B cell (primary cell): ENCODE measurements around the gene RPL10. TPM values are rescaled to one million over a fixed set of nuclear protein-coding genes. Genes with fewer than 3 reads are reported as not detected.

ENCODE experiments used
- ATAC-seq: fragments of 200-7000 bp; cut with Tn5 transposase; one replicate; pipeline ENCODE4 v1.10.0; 2021; ENCODE audit warnings: low read depth, mild to moderate bottlenecking, moderate number of reproducible peaks, moderate library complexity
- CTCF ChIA-PET: fragments of 350-600 bp; sonication (Branson Sonifier 250); formaldehyde crosslinking; loops from one replicate; lab custom pipeline; 2021; ENCODE audit warnings: antibody characterized with exemption, inconsistent platforms; lab: Charles Lee
- POLR2A ChIA-PET: fragments of 350-600 bp; sonication (Branson Sonifier 250); formaldehyde crosslinking; loops from one replicate; lab custom pipeline; 2021; ENCODE audit warnings: antibody characterized with exemption; lab: Charles Lee
- DNase-seq: peaks from one replicate; pipeline ENCODE4 v3.0.0; 2013
- H2AFZ ChIP-seq: 2 replicates; pipeline ENCODE4 v1.6.1; 2012; ENCODE audit warnings: mild to moderate bottlenecking, low read depth, low read length; ENCODE audit not compliant: insufficient read depth, poor library complexity, severe bottlenecking
- H3K27ac ChIP-seq, 2 donors: 1 replicate in 1 of 2; 2 replicates in 1 of 2; pipeline ENCODE4 v1.5.1; 2012 to 2013; ENCODE audit warnings: low read length in 2 of 2, mild to moderate bottlenecking in 2 of 2, moderate library complexity in 1 of 2
- H3K27me3 ChIP-seq, 4 experiments: fragments of 200-600 bp in 1 of 4; sonication (generic) in 1 of 4; replicated peaks in 1 of 4; 1 replicate in 2 of 4; 2 replicates in 2 of 4; pipeline versions ENCODE4 v1.6.1 to v1.7.0; 2013 to 2016; ENCODE audit warnings: low read length in 3 of 4, mild to moderate bottlenecking in 2 of 4, mixed read lengths in 1 of 4, moderate library complexity in 1 of 4; ENCODE audit not compliant: insufficient read depth in 4 of 4, control insufficient read depth in 3 of 4; ENCODE audit errors: control extremely low read depth in 1 of 4
- H3K36me3 ChIP-seq, 2 experiments: replicated peaks in 1 of 2; 1 replicate in 1 of 2; 2 replicates in 1 of 2; pipeline versions ENCODE4 v1.6.1 to v1.7.1; 2013; ENCODE audit warnings: low read length in 1 of 2; ENCODE audit not compliant: insufficient read depth in 2 of 2, control insufficient read depth in 1 of 2; ENCODE audit errors: control extremely low read depth in 1 of 2, extremely low read depth in 1 of 2
- H3K4me1 ChIP-seq, 2 donors: fragments of 200-600 bp in 1 of 2; sonication (generic) in 1 of 2; 1 replicate in 1 of 2; 2 replicates in 1 of 2; pipeline versions ENCODE4 v1.5.1 to v1.6.1; 2013 to 2017; ENCODE audit warnings: low read length in 2 of 2; ENCODE audit not compliant: control insufficient read depth in 2 of 2, insufficient read depth in 2 of 2
- H3K4me2 ChIP-seq: replicated peaks from 2 replicates; pipeline ENCODE3; 2012; ENCODE audit warnings: mild to moderate bottlenecking, low read depth, low read length; ENCODE audit not compliant: poor library complexity, severe bottlenecking
- H3K4me3 ChIP-seq, 5 experiments: fragments of 200-600 bp in 1 of 5; sonication (generic) in 1 of 5; 1 replicate in 3 of 5; 2 replicates in 2 of 5; pipeline versions ENCODE4 v1.5.1 to v1.7.0; 2011 to 2016; ENCODE audit warnings: low read length in 4 of 5, mild to moderate bottlenecking in 4 of 5, low read depth in 2 of 5, control low read depth in 1 of 5, moderate library complexity in 1 of 5; ENCODE audit not compliant: insufficient read depth in 1 of 5; ENCODE audit errors: control extremely low read depth in 1 of 5, extremely low read depth in 1 of 5
- H3K79me2 ChIP-seq: fragments of 200-600 bp; sonication (generic); one replicate; pipeline ENCODE4 v1.6.0; 2016; ENCODE audit warnings: low read length; ENCODE audit not compliant: control insufficient read depth, insufficient read depth
- H3K9ac ChIP-seq: fragments of 200-600 bp; sonication (generic); 2 replicates; pipeline ENCODE4 v1.6.1; 2017; ENCODE audit warnings: mild to moderate bottlenecking, low read length, moderate library complexity
- H3K9me3 ChIP-seq, 3 donors: one replicate each; pipeline versions ENCODE4 v1.6.1 to v1.7.1; 2013; ENCODE audit warnings: low read length in 2 of 3; ENCODE audit not compliant: control insufficient read depth in 2 of 3, insufficient read depth in 1 of 3; ENCODE audit errors: control extremely low read depth in 1 of 3
- H4K20me1 ChIP-seq: 2 replicates; pipeline ENCODE4 v1.6.0; 2012; ENCODE audit warnings: mild to moderate bottlenecking, low read length; ENCODE audit not compliant: insufficient read depth, control insufficient read depth, poor library complexity, severe bottlenecking
- H3K27ac Mint-ChIP-seq: one replicate; pipeline ENCODE4 v1.8.0; 2021; ENCODE audit warnings: mixed read lengths
- H3K27me3 Mint-ChIP-seq: one replicate; pipeline ENCODE4 v1.8.0; 2021; ENCODE audit warnings: mixed read lengths
- H3K4me1 Mint-ChIP-seq: one replicate; pipeline ENCODE4 v1.8.0; 2021; ENCODE audit warnings: mixed read lengths
- H3K4me3 Mint-ChIP-seq: one replicate; pipeline ENCODE4 v1.8.0; 2021; ENCODE audit warnings: mixed read lengths
- H3K9me3 Mint-ChIP-seq: one replicate; pipeline ENCODE4 v1.8.0; 2022; ENCODE audit warnings: mixed read lengths; ENCODE audit not compliant: insufficient read depth
- EZH2 ChIP-seq: IDR thresholded peaks from 2 replicates; pipeline ENCODE4 v1.6.1; 2012; ENCODE audit warnings: borderline replicate concordance, low read depth, mild to moderate bottlenecking, moderate library complexity, low read length; ENCODE audit not compliant: insufficient read depth, poor library complexity, severe bottlenecking
- WGBS: methylation state at CpG from one replicate; pipeline ENCODE4 v1.1.5; 2013; ENCODE audit warnings: missing lambda C conversion rate; ENCODE audit not compliant: insufficient coverage; 5-methylcytosine and 5-hydroxymethylcytosine counted together
- intact Hi-C: fragments of 100-400 bp; cut with micrococcal nuclease; formaldehyde crosslinking; loops from one replicate; pipeline ENCODE4 v1.10.0; 2022
- polyA plus RNA-seq: library from polyadenylated mRNA; depleted of rRNA; stranded (reverse); fragments of >200 nt; gene quantifications from 2 replicates; pipeline ENCODE4 v1.2.3, GENCODE V29; 2012
- total RNA-seq, 2 donors: library from RNA; stranded (reverse); fragments of 120-200 nt in 1 of 2; gene quantifications; 1 replicate in 1 of 2; 2 replicates in 1 of 2; pipeline versions ENCODE4 v1.2.3 to v1.2.4, GENCODE V29; 2013 to 2022
- TF ChIP-seq, protein P1 (sequence below): fragments of 200-600 bp; IDR thresholded peaks from one replicate; pipeline ENCODE4 v1.8.0; 2022; ENCODE audit warnings: antibody characterized with exemption, mild to moderate bottlenecking

Gene RPL10
- total and polyA plus RNA-seq, 2 donors (not counting 1 experiment from before 2014, with no cell fraction given), result 4,073 to 16,482 TPM

GRCh38 chrX:154436374-154436982, 38.3 kb downstream of the RPL10 start:
- intact Hi-C loops, result loop anchor here (1.0 kb wide), 1 partner anchor 8 kb away; the partner anchor contains the start of gene ATP6AP1
- CTCF ChIA-PET, result no interaction called here
- 16% methylated on average over 29 of the region's 78 CpGs for WGBS

More at GRCh38 chrX:154436374-154436982, 38.3 kb downstream of the RPL10 start:
- POLR2A ChIA-PET, result interaction anchor here (0.9 to 1.6 kb wide), 2 partner anchors 15 to 38 kb away, joined by 3 read pairs; partner anchors contain the start of gene RPL10
- Histone ChIP-seq H3K9ac (peak overlapping the region; percentile 64), H4K20me1 (peaks cover 6% of the 10 kb centered on the region), H3K4me2 (peak overlapping the region; percentile 80), H3K27me3 (no peaks in the 10 kb centered on the region), H3K79me2 (peaks cover 27% of the 10 kb centered on the region), H3K9me3 (no peaks in the 10 kb centered on the region), H3K4me3 (peak overlapping the region in 4 of 5 experiments; percentile 21 to 65 (median 60)), H3K4me1 (peaks cover 10 to 19% of the 10 kb centered on the region in 2 donors), H3K36me3 (peaks cover 0 to 19% of the 10 kb centered on the region in 2 experiments), H2AFZ (peak overlapping the region; percentile 68), H3K27ac (peak overlapping the region; percentile 59 to 80)
- DNase-seq (peak; percentile 77), ATAC-seq (peak; percentile 74)
- H3K27me3 Mint-ChIP-seq, result no peaks in the 10 kb centered on the region
- H3K4me3 Mint-ChIP-seq, result peak overlapping the region; percentile 84
- TF ChIP-seq, protein P1, sequence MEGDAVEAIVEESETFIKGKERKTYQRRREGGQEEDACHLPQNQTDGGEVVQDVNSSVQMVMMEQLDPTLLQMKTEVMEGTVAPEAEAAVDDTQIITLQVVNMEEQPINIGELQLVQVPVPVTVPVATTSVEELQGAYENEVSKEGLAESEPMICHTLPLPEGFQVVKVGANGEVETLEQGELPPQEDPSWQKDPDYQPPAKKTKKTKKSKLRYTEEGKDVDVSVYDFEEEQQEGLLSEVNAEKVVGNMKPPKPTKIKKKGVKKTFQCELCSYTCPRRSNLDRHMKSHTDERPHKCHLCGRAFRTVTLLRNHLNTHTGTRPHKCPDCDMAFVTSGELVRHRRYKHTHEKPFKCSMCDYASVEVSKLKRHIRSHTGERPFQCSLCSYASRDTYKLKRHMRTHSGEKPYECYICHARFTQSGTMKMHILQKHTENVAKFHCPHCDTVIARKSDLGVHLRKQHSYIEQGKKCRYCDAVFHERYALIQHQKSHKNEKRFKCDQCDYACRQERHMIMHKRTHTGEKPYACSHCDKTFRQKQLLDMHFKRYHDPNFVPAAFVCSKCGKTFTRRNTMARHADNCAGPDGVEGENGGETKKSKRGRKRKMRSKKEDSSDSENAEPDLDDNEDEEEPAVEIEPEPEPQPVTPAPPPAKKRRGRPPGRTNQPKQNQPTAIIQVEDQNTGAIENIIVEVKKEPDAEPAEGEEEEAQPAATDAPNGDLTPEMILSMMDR, result no peak
- no peak for TF ChIP-seq EZH2
- peaks cover 14% of the 10 kb centered on the region for H3K4me1 Mint-ChIP-seq
- peak overlapping the region; percentile 92 for H3K27ac Mint-ChIP-seq
- no peaks in the 10 kb centered on the region for H3K9me3 Mint-ChIP-seq
